Measurements from ENCODE around the gene KDM8.
"Not testable (repeated sequence)": the region's sequence is repeated elsewhere in the genome, so short reads cannot be mapped to it uniquely, and the experiment has no call there.

KDM8 gene

DNA sequence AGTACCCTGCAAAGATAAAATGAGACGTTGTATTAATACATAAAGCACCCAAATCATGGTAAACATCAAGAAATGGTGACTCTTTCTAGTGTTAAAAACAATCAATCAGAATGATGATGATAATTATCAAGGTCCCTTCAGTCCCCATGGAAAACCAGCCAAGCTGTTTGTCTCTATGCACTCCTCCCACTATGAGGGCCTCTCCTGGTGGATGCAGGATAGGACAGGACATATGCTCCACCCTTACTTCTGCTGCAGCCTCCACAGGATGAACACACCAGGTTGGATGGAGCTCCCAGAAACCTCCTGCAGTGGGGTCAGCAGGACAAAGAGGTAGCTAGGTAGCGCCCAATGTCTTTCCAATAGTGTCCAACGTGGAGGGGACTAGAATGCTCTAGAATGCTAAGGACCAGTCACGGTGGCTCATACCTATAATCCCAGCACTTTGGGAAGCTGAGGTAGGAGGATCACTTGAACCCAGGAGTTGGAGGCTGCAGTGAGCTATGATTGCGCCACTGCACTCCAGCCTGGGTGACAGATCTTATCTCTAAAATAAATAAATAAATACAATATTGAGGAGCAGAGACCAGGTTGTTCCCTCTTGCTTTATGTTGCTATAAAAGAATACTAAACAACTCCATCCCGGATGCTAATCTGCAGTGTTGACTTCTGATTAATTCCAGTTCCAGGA lies 9.9 kb upstream of the KDM8 start:
- DNase-seq = peak in 1 of 2 experiments; percentile 9

- DNase-seq = no peak
Measured at GRCh38 chr16:27195076-27195741, 8.1 kb upstream of the KDM8 start.

DNA sequence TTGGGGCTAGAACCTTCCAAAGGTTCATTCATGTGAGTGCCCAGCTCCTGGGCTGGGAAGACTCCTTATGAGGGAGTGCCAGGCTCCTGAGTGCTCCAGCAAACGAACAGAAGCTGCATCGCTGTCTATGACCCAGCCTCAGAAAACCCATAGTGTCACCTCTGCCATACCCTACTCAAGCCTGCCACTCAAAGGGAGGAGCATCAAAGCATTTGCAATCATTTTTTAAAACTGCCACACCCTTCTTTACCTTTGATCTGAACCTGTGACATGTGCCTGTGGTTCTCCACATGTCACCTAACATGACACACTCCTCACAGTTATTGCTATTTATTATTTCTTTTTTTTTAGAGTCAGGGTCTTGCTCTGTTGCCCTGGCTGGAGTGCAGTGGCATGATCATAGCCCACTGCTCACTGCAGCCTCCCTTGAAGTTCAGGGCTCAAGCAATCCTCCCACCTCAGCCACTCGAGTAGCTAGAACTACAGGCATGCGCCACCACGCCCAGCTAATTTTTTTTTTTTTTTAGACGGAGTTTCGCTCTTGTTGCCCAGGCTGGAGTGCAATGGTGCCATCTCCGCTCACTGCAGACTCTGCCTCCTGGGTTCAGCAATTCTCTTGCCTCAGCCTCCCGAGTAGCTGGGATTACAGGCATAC lies 7.3 kb upstream of the KDM8 start:
- DNase-seq = no peak

DNA sequence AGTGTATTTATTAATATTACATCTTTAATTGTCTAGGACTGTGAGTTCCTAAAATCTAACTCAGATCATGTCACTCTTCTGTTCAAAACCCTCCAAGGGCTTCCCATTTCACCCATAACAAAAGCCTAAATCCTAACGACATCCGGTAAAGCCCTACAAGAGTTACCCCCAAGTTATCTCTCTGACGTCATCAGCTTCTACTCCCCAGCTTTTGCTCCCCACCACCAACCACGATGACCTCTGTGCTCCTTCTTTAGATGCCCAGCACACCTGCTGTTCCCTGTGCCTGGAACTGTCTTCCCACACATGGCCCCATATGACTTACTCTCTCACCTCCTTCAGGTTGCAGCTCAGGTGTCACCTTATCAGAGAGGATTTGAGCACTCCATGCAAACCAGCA lies 6.3 kb upstream of the KDM8 start:
- DNase-seq = no peak

DNA sequence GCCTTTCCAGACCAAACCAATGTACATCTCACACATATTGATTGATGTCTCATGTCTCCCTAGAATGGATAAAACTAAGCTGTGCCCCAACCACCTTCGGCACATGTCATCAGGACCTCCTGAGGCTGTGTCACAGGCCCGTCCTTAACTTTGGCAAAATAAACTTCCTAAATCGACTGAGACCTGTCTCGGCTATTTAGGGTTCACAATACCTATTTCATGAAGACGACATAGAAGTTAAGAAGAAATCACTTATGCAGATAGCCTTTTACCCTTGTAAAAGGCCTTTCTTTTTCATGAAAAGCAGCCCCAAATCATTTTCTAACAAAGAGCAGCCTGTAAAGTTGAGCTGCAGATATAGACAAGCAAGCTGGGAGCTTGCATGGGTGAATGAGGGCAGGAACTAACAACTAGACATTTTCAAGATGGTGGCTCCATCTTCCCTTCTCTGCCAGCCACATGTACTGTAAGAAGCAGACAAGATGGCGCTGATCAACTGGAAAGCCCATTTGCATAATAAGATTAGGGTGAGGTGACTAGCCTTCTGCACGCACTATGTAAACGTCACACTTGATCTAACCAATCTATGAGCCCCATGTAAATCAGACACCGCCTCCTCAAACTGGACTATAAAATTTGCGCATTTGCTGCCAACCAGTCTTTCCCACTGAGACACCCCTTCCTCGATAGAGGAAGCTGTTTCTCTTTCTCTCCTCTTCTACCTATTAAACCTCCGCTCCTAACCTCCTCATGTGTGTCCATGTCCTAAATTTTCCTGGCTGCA lies 4.7 kb upstream of the KDM8 start:
- peak; percentile 7 to 60 for DNase-seq

GRCh38 chr16:27199235-27199586 lies 4.1 kb upstream of the KDM8 start:
- no peak for DNase-seq

DNA sequence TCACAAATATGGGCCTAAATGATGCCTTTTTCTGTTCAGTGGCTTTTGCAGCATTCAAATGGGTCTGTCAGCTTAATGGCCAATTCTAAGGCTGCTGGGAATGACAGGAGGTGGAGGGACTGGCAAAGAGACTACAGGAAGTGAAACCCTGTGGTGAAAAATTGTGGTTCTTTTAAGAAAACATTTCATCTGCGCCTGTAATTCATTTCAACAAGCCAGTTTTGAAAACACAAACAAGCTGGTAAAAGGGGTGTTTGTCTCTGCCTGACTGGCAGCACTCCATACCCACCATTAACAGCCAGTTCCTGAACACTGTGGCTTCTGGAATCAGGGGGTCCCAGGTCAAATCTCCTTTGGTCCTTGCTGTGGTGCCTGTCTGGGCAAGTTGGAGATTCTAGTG lies 3.6 kb upstream of the KDM8 start:
- DNase-seq = no peak

DNA sequence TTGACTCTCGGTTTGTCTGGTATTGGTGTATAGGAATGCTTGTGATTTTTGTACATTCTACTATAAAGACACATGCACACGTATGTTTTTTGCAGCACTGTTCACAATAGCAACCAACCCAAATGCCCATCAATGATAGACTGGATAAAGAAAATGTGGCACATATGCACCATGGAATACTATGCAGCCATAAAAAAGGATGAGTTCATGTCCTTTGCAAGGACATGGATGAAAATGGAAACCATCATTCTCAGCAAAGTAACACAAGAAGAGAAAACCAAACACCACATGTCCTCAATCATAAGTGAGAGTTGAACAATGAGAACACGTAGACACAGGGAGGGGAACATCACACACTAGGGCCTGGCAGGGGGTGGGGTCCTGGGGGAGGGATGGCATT lies 2.4 kb upstream of the KDM8 start:
- not testable (repeated sequence) for DNase-seq

DNA sequence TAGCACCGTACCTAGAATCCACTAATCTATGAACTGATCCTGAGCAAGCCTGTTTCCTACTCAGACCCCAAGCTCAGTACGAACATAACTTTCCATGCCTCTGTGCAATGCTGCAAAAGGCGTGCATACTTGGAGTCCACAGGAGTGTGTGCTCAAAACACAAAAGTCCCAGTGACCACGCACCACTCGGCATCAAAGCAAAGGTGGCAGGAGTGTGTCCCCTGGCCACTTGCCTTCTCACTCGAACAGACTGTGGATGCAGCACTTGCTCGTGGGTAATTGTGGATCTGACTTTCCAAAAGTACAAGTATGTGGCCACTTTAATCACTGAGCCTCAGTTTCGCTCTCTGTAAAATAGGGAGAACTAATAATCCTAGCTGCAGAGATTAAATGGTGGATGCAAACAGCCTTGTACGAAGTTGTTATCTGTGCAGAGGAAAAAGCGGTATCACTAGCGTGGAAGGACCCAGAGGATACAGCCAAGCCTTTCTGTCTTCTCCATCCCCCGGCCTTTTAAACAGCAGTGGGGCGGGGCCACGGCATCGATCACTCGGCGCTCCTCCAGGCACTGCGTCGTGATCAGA lies 311 bp upstream of the KDM8 start:
- peak in 1 of 2 experiments; percentile 93 for DNase-seq

- DNase-seq = no peak
Measured at GRCh38 chr16:27204312-27204915, 1.1 kb downstream of the KDM8 start.

DNA sequence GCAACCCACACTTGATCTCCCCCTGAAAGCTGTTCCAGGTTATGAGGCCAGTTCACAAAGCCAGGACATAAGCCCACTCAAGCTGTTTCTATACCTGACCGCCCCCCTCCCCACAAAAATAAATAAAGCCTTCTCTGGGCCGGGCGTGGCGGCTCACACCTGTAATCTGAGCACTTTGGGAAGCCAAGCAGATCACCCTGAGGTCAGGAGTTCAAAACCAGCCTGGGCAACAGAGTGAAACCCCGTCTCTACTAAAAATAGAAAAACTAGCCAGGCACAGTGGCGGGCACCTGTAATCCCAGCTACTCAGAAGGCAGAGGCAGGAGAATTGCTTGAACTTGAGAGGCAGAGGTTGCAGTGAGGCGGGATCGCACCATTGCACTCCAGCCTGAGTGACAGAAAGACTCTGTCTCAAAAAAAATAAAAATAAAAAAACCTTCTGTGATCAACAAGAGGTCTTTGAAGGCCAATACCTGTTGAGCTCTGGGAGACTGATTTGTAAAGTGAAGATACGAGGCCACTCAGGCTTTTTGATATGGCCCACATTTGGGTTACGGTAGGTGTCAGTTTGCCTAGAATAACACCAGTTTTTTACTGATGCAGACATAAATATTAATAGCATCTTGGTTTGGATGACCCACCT lies 2.2 kb downstream of the KDM8 start:
- DNase-seq = no peak

DNA sequence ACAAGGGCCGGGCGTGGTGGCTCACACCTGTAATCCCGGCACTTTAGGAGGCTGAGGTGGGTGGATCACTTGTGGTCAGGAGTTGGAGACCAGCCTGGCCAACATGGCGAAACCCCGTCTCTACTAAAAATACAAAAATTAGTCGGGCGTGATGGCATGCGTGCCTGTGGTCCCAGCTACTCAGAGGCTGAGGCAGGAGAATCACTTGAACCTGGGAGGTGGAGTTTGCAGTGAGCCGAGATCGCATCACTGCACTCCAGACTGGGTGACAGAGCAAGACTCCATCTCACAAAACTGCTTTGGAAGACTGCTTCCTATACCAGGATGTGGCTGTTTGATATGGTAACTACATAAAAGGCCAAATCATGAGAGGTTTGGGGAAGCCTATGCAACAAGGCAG lies 3.8 kb downstream of the KDM8 start:
- not testable (repeated sequence) for DNase-seq

DNA sequence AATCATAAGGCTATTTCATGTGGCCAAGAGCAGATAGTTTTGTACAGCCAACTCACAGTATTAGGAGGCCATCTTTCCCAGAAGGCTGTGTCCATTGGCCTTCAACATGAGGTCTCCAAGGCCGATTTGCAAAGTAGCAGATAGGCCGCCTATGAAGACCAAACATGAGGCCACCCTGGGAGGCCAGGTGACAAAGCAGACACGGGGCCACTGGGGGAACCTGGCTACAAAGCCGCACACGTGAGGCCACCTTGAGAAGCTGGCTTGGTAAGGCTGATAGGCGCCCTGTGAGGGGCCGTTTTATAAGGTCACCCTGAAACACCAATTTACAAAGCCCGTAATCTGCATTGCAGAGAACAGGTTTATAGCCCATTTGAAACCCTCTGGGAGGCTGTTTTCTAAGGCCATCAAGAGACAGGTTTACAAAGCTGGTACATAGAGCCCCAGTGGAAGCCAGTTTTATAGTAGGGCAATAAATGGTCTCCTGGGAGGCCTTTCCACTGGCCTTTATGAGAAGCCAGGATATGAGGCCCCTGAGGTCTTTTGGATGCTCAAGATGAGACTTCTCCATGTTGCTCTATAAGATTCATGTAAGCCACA lies 4.9 kb downstream of the KDM8 start:
- DNase-seq = no peak

DNA sequence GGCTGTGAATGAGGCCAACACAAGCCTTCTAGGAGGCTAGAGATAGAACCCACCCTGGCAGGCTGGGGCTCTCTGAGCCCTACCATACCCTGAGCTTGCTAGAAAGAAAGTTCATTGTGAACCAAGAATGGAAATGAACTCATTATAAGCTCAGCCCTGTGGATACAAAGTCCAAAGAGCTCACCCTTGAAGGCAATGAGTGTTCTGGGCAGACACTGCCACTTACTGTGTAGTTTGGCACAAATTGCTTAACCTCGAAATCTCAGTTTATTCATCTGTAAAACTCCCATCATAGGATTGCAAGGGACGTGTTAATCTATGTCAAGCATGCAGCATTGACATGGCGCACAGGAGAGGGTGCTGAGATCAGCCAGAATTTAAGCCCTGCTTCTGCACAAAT lies 5.5 kb downstream of the KDM8 start:
- DNase-seq = no peak

GRCh38 chr16:27209591-27209990 lies 6.3 kb downstream of the KDM8 start:
- no peak for DNase-seq

GRCh38 chr16:27210174-27210573 lies 6.8 kb downstream of the KDM8 start:
- DNase-seq = no peak

DNA sequence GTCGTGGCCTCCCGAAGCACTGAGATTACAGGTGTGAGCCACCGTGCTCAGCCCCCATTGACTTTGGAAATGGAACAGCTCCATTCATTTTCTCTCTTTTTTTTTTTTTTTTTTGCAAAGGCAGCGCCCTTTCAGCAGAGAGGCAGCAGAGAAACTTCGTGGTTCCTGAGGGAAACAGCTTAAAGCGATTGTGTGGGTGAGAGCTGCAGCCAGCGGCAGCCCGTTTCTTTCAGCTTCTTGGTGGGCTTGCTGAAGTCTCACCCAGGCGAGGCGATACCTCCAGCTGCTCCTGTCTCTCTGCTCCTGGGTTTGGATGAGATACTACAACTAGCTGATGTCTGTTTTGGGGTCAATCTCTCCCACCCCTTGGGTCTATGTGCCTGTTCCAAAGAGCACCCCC lies 7.7 kb downstream of the KDM8 start:
- no peak for DNase-seq

GRCh38 chr16:27214084-27214961 lies 11.0 kb downstream of the KDM8 start:
- no peak for DNase-seq

DNA sequence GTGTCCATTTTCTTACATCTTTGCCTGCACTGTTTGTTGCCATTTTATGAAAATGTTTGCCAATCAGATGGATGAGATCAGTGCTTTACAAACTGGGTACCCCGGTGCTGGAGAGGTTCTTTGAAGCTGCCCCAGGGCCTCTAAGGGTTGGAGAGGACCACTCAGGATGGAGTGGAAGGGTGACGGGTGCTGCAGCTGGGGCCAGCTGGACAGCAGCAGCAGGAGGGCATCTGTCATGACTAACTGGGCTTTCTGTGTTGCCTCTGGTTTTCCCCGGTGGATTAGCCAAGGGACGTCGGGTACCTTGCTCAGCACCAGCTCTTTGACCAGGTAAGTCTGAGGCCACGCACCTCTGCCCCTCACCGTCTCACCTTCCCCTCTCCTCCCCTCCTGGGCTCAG lies 12.3 kb downstream of the KDM8 start:
- no peak for DNase-seq

- no peak for DNase-seq
Measured at GRCh38 chr16:27216297-27216885, 13.1 kb downstream of the KDM8 start.
